Measurements from ENCODE around the gene ZNF439. TPM values are rescaled to one million over a fixed set of nuclear protein-coding genes. Genes with fewer than 3 reads are reported as not detected.
"Not testable (repeated sequence)": the region's sequence is repeated elsewhere in the genome, so short reads cannot be mapped to it uniquely, and the experiment has no call there.

ZNF439 gene
- total RNA-seq, 1 donor from 2014 or later = 6.5 TPM

- Histone ChIP-seq H3K36me3 (peaks cover 13% of the 10 kb centered on the region), H3K27ac (no peak overlapping the region), H3K4me1 (peaks cover 22% of the 10 kb centered on the region), H2AFZ (replicated peaks) (peak overlapping the region; percentile 45), H4K20me1 (ENCODE audit: low read depth) (no peaks in the 10 kb centered on the region), H3K27me3 (no peaks in the 10 kb centered on the region), H3K9ac (no peak overlapping the region), H3K79me2 (ENCODE audit: low read depth) (peaks cover 39% of the 10 kb centered on the region), H3F3A (ENCODE audit: low read depth) (peaks cover 34% of the 10 kb centered on the region), H3K4me2 (peak overlapping the region; percentile 80), H3K4me3 (peak overlapping the region; percentile 80), H3K9me3 (ENCODE audit: low read depth) (peaks cover 10% of the 10 kb centered on the region)
- Mint-ChIP-seq H3K9me3 (peaks cover 55% of the 10 kb centered on the region), H3K27ac (peak overlapping the region; percentile 99), H3K4me1 (peaks cover 24% of the 10 kb centered on the region), H3K4me3 (peak overlapping the region; percentile 95), H3K27me3 (ENCODE audit: insufficient read depth, low read depth) (peaks cover 11% of the 10 kb centered on the region), H3K36me3 (peaks cover 37% of the 10 kb centered on the region)
- no peak for DNase-seq (ENCODE audit: low spot score)
- no peak for TF ChIP-seq EZH2 (IDR thresholded peaks at IDR 0.05)
- no peak for TF ChIP-seq EZH2phosphoT487 (IDR thresholded peaks at IDR 0.05)
- TF ChIP-seq CTCF (IDR thresholded peaks at IDR 0.05) = no peak
Measured at GRCh38 chr19:11887234-11887610, 38.7 kb downstream of the ZNF439 start.

- H3K27me3 Mint-ChIP-seq (ENCODE audit: insufficient read depth, low read depth) = peaks cover 9% of the 10 kb centered on the region
Measured at GRCh38 chr19:11887611-11888531, 39.3 kb downstream of the ZNF439 start, which contains the start of gene ZNF69. TSS of gene ZNF69 (plus strand) at chr19:11887782. CDS start at chr19:11887924, 142 bp downstream.

GRCh38 chr19:11889901-11890300, 41.4 kb downstream of the ZNF439 start:
- not testable (repeated sequence) for H2AFZ ChIP-seq (replicated peaks); H3K27me3 Mint-ChIP-seq (ENCODE audit: insufficient read depth, low read depth); H3K9ac ChIP-seq; H4K20me1 ChIP-seq (ENCODE audit: low read depth); H3K27me3 ChIP-seq
- peak; percentile 87 for DNase-seq (ENCODE audit: low spot score)
- peaks cover 32% of the 10 kb centered on the region for H3K36me3 ChIP-seq
- H3F3A ChIP-seq (ENCODE audit: low read depth) = peaks cover 34% of the 10 kb centered on the region
- Mint-ChIP-seq H3K4me3 (peak overlapping the region; percentile 75), H3K9me3 (peaks cover 74% of the 10 kb centered on the region), H3K27ac (peak overlapping the region; percentile 83), H3K4me1 (peaks cover 24% of the 10 kb centered on the region), H3K36me3 (peaks cover 62% of the 10 kb centered on the region)
- H3K9me3 ChIP-seq (ENCODE audit: low read depth) = peaks cover 23% of the 10 kb centered on the region
- peak overlapping the region; percentile 80 for H3K4me2 ChIP-seq
- H3K4me3 ChIP-seq = peak overlapping the region; percentile 80
- H3K27ac ChIP-seq = peak overlapping the region; percentile 87
- H3K4me1 ChIP-seq = peaks cover 22% of the 10 kb centered on the region
- peaks cover 66% of the 10 kb centered on the region for H3K79me2 ChIP-seq (ENCODE audit: low read depth)

More at GRCh38 chr19:11887611-11888531, 39.3 kb downstream of the ZNF439 start, which contains the start of gene ZNF69:
- Mint-ChIP-seq H3K4me3 (peak within 1 kb of the TSS; percentile 95), H3K36me3 (peaks cover 43% of the 10 kb centered on the region), H3K4me1 (peaks cover 24% of the 10 kb centered on the region), H3K9me3 (peaks cover 57% of the 10 kb centered on the region), H3K27ac (peak within 1 kb of the TSS; percentile 99)
- peak within 1 kb of the TSS; percentile 80 for H3K4me2 ChIP-seq
- peaks cover 34% of the 10 kb centered on the region for H3F3A ChIP-seq (ENCODE audit: low read depth)
- H3K27me3 ChIP-seq = no peaks in the 10 kb centered on the region
- H3K4me1 ChIP-seq = peaks cover 22% of the 10 kb centered on the region
- peak within 1 kb of the TSS; percentile 45 for H2AFZ ChIP-seq (replicated peaks)
- peaks cover 46% of the 10 kb centered on the region for H3K79me2 ChIP-seq (ENCODE audit: low read depth)
- peak within 1 kb of the TSS; percentile 97 for H3K27ac ChIP-seq
- DNase-seq (ENCODE audit: low spot score) = peak; percentile 97
- no peaks in the 10 kb centered on the region for H4K20me1 ChIP-seq (ENCODE audit: low read depth)
- peak within 1 kb of the TSS; percentile 80 for H3K4me3 ChIP-seq
- H3K9ac ChIP-seq = peak within 1 kb of the TSS; percentile 80
- H3K36me3 ChIP-seq = peaks cover 18% of the 10 kb centered on the region
- TF ChIP-seq EZH2 (IDR thresholded peaks at IDR 0.05) (no peak), CTCF (IDR thresholded peaks at IDR 0.05) (peak; percentile 41)
- H3K9me3 ChIP-seq (ENCODE audit: low read depth) = peaks cover 14% of the 10 kb centered on the region
